ENCODE data around the gene TAF9B.
"Not testable (repeated sequence)": the region's sequence is repeated elsewhere in the genome, so short reads cannot be mapped to it uniquely, and the experiment has no call there.

TAF9B gene

GRCh38 chrX:78133238-78133960 is 6.1 kb downstream of the TAF9B start:
- Histone ChIP-seq H3K27ac (ENCODE audit: low read length) (no peak overlapping the region), H3K36me3 (ENCODE audit: control insufficient read depth in 1 of 2, insufficient read depth in 2 of 2, low read length in 2 of 2) (peaks cover 0 to 7% of the 10 kb centered on the region in 2 donors), H3K27me3 (ENCODE audit: low read depth, low read length) (no peaks in the 10 kb centered on the region), H3K9me3 (ENCODE audit: control insufficient read depth in 1 of 2, low read length in 2 of 2) (no peaks in the 10 kb centered on the region), H3K4me3 (ENCODE audit: low read depth in 1 of 2, low read length in 2 of 2) (no peak overlapping the region), H3K4me1 (ENCODE audit: control insufficient read depth in 1 of 2, insufficient read depth in 2 of 2, low read length in 2 of 2) (no peaks in the 10 kb centered on the region)

- Histone ChIP-seq H3K27me3 (ENCODE audit: low read depth, low read length) (no peaks in the 10 kb centered on the region), H3K27ac (ENCODE audit: low read length) (no peak overlapping the region), H3K9me3 (ENCODE audit: control insufficient read depth in 1 of 2, low read length in 2 of 2) (no peaks in the 10 kb centered on the region), H3K4me3 (ENCODE audit: low read depth in 1 of 2, low read length in 2 of 2) (no peak overlapping the region), H3K4me1 (ENCODE audit: control insufficient read depth in 1 of 2, insufficient read depth in 2 of 2, low read length in 2 of 2) (no peaks in the 10 kb centered on the region), H3K36me3 (ENCODE audit: control insufficient read depth in 1 of 2, insufficient read depth in 2 of 2, low read length in 2 of 2) (peaks cover 15% of the 10 kb centered on the region in 2 donors)
Observed at GRCh38 chrX:78131117-78131516, 8.3 kb downstream of the TAF9B start.

- no peaks in the 10 kb centered on the region for H3K4me1 ChIP-seq (ENCODE audit: control insufficient read depth in 1 of 2, insufficient read depth in 2 of 2, low read length in 2 of 2)
- no peaks in the 10 kb centered on the region for H3K27me3 ChIP-seq (ENCODE audit: low read depth, low read length)
- H3K27ac ChIP-seq (ENCODE audit: low read length) = no peak overlapping the region
- no peak overlapping the region for H3K4me3 ChIP-seq (ENCODE audit: low read depth in 1 of 2, low read length in 2 of 2)
- no peaks in the 10 kb centered on the region for H3K9me3 ChIP-seq (ENCODE audit: control insufficient read depth in 1 of 2, low read length in 2 of 2)
- H3K36me3 ChIP-seq (ENCODE audit: control insufficient read depth in 1 of 2, insufficient read depth in 2 of 2, low read length in 2 of 2) = peaks cover 17 to 19% of the 10 kb centered on the region in 2 donors
Observed at GRCh38 chrX:78130396-78130795, 9.1 kb downstream of the TAF9B start.

GRCh38 chrX:78129714-78130113 is 9.7 kb downstream of the TAF9B start:
- Histone ChIP-seq H3K4me3 (ENCODE audit: low read depth in 1 of 2, low read length in 2 of 2) (no peak overlapping the region), H3K4me1 (ENCODE audit: control insufficient read depth in 1 of 2, insufficient read depth in 2 of 2, low read length in 2 of 2) (no peaks in the 10 kb centered on the region), H3K9me3 (ENCODE audit: control insufficient read depth in 1 of 2, low read length in 2 of 2) (no peaks in the 10 kb centered on the region), H3K36me3 (ENCODE audit: control insufficient read depth in 1 of 2, insufficient read depth in 2 of 2, low read length in 2 of 2) (peaks cover 24 to 26% of the 10 kb centered on the region in 2 donors), H3K27me3 (ENCODE audit: low read depth, low read length) (no peaks in the 10 kb centered on the region), H3K27ac (ENCODE audit: low read length) (no peak overlapping the region)

GRCh38 chrX:78125781-78126180 is 13.7 kb downstream of the TAF9B start:
- H3K27me3 ChIP-seq (ENCODE audit: low read depth, low read length); H3K4me3 ChIP-seq (ENCODE audit: low read depth in 1 of 2, low read length in 2 of 2); H3K9me3 ChIP-seq (ENCODE audit: control insufficient read depth in 1 of 2, low read length in 2 of 2); H3K27ac ChIP-seq (ENCODE audit: low read length); H3K4me1 ChIP-seq (ENCODE audit: control insufficient read depth in 1 of 2, insufficient read depth in 2 of 2, low read length in 2 of 2): not testable (repeated sequence)
- peaks cover 42 to 52% of the 10 kb centered on the region in 2 donors for H3K36me3 ChIP-seq (ENCODE audit: control insufficient read depth in 1 of 2, insufficient read depth in 2 of 2, low read length in 2 of 2)

- H3K4me3 ChIP-seq (ENCODE audit: low read depth in 1 of 2, low read length in 2 of 2) = no peak overlapping the region
- no peaks in the 10 kb centered on the region for H3K27me3 ChIP-seq (ENCODE audit: low read depth, low read length)
- H3K36me3 ChIP-seq (ENCODE audit: control insufficient read depth in 1 of 2, insufficient read depth in 2 of 2, low read length in 2 of 2) = peaks cover 42 to 52% of the 10 kb centered on the region in 2 donors
- no peaks in the 10 kb centered on the region for H3K4me1 ChIP-seq (ENCODE audit: control insufficient read depth in 1 of 2, insufficient read depth in 2 of 2, low read length in 2 of 2)
- no peak overlapping the region for H3K27ac ChIP-seq (ENCODE audit: low read length)
- no peaks in the 10 kb centered on the region for H3K9me3 ChIP-seq (ENCODE audit: control insufficient read depth in 1 of 2, low read length in 2 of 2)
Observed at GRCh38 chrX:78125148-78125547, 14.3 kb downstream of the TAF9B start.

GRCh38 chrX:78124307-78124706 is 15.1 kb downstream of the TAF9B start:
- Histone ChIP-seq H3K9me3 (ENCODE audit: control insufficient read depth in 1 of 2, low read length in 2 of 2) (no peaks in the 10 kb centered on the region), H3K27ac (ENCODE audit: low read length) (no peak overlapping the region), H3K27me3 (ENCODE audit: low read depth, low read length) (no peaks in the 10 kb centered on the region), H3K4me1 (ENCODE audit: control insufficient read depth in 1 of 2, insufficient read depth in 2 of 2, low read length in 2 of 2) (no peaks in the 10 kb centered on the region), H3K36me3 (ENCODE audit: control insufficient read depth in 1 of 2, insufficient read depth in 2 of 2, low read length in 2 of 2) (peaks cover 47 to 59% of the 10 kb centered on the region in 2 donors), H3K4me3 (ENCODE audit: low read depth in 1 of 2, low read length in 2 of 2) (no peak overlapping the region)

- H3K9me3 ChIP-seq (ENCODE audit: control insufficient read depth in 1 of 2, low read length in 2 of 2) = no peaks in the 10 kb centered on the region
- no peaks in the 10 kb centered on the region for H3K27me3 ChIP-seq (ENCODE audit: low read depth, low read length)
- peaks cover 55 to 64% of the 10 kb centered on the region in 2 donors for H3K36me3 ChIP-seq (ENCODE audit: control insufficient read depth in 1 of 2, insufficient read depth in 2 of 2, low read length in 2 of 2)
- H3K27ac ChIP-seq (ENCODE audit: low read length) = no peak overlapping the region
- H3K4me3 ChIP-seq (ENCODE audit: low read depth in 1 of 2, low read length in 2 of 2) = no peak overlapping the region
- no peaks in the 10 kb centered on the region for H3K4me1 ChIP-seq (ENCODE audit: control insufficient read depth in 1 of 2, insufficient read depth in 2 of 2, low read length in 2 of 2)
Observed at GRCh38 chrX:78123190-78123589, 16.3 kb downstream of the TAF9B start.

GRCh38 chrX:78119521-78120227 is 19.8 kb downstream of the TAF9B start:
- no peaks in the 10 kb centered on the region for H3K9me3 ChIP-seq (ENCODE audit: control insufficient read depth in 1 of 2, low read length in 2 of 2)
- no peak overlapping the region for H3K27ac ChIP-seq (ENCODE audit: low read length)
- peaks cover 0 to 4% of the 10 kb centered on the region in 2 donors for H3K4me1 ChIP-seq (ENCODE audit: control insufficient read depth in 1 of 2, insufficient read depth in 2 of 2, low read length in 2 of 2)
- no peak overlapping the region for H3K4me3 ChIP-seq (ENCODE audit: low read depth in 1 of 2, low read length in 2 of 2)
- H3K27me3 ChIP-seq (ENCODE audit: low read depth, low read length) = no peaks in the 10 kb centered on the region
- peaks cover 65 to 69% of the 10 kb centered on the region in 2 donors for H3K36me3 ChIP-seq (ENCODE audit: control insufficient read depth in 1 of 2, insufficient read depth in 2 of 2, low read length in 2 of 2)

- Histone ChIP-seq H3K36me3 (ENCODE audit: control insufficient read depth in 1 of 2, insufficient read depth in 2 of 2, low read length in 2 of 2) (peaks cover 66 to 67% of the 10 kb centered on the region in 2 donors), H3K27me3 (ENCODE audit: low read depth, low read length) (no peaks in the 10 kb centered on the region), H3K4me3 (ENCODE audit: low read depth in 1 of 2, low read length in 2 of 2) (no peak overlapping the region), H3K9me3 (ENCODE audit: control insufficient read depth in 1 of 2, low read length in 2 of 2) (no peaks in the 10 kb centered on the region), H3K27ac (ENCODE audit: low read length) (no peak overlapping the region), H3K4me1 (ENCODE audit: control insufficient read depth in 1 of 2, insufficient read depth in 2 of 2, low read length in 2 of 2) (peaks cover 0 to 4% of the 10 kb centered on the region in 2 donors)
Observed at GRCh38 chrX:78118628-78119027, 20.8 kb downstream of the TAF9B start.

GRCh38 chrX:78116766-78117165 is 22.7 kb downstream of the TAF9B start:
- Histone ChIP-seq H3K4me3 (ENCODE audit: low read depth in 1 of 2, low read length in 2 of 2) (no peak overlapping the region), H3K27ac (ENCODE audit: low read length) (no peak overlapping the region), H3K4me1 (ENCODE audit: control insufficient read depth in 1 of 2, insufficient read depth in 2 of 2, low read length in 2 of 2) (peaks cover 0 to 4% of the 10 kb centered on the region in 2 donors), H3K9me3 (ENCODE audit: control insufficient read depth in 1 of 2, low read length in 2 of 2) (no peaks in the 10 kb centered on the region), H3K36me3 (ENCODE audit: control insufficient read depth in 1 of 2, insufficient read depth in 2 of 2, low read length in 2 of 2) (peaks cover 62 to 64% of the 10 kb centered on the region in 2 donors), H3K27me3 (ENCODE audit: low read depth, low read length) (no peaks in the 10 kb centered on the region)

All from muscle layer of duodenum (tissue), 2 donors.